AG04449 (cell line): ENCODE data around the gene MOCS1.

Experiments used
- CTCF ChIA-PET: fragments of 350-600 bp; formaldehyde crosslinking; extraction: SDS; loops from one replicate; lab custom pipeline; 2021; ENCODE audit warnings: antibody characterized with exemption; lab: Yijun Ruan, JAX
- POLR2A ChIA-PET: fragments of 400-600, 350-600 bp; formaldehyde crosslinking; extraction: SDS; loops from one replicate; lab custom pipeline; 2020; ENCODE audit warnings: antibody characterized with exemption, inconsistent platforms; lab: Yijun Ruan, JAX
- DNase-seq: peaks from one replicate; pipeline ENCODE4 v3.0.0-alpha.2; 2010; ENCODE audit warnings: low read depth, low spot score
- H3K4me3 ChIP-seq: 2 replicates; pipeline ENCODE4 v1.5.1; 2011; ENCODE audit warnings: low read depth, mild to moderate bottlenecking, control low read depth, low read length
- TF ChIP-seq, protein P1 (sequence below): IDR thresholded peaks from one replicate; pipeline ENCODE4 v1.5.1; 2011; ENCODE audit warnings: mild to moderate bottlenecking, moderate library complexity, low read length, control low read depth, inconsistent platforms; ENCODE audit not compliant: insufficient read depth; ENCODE audit errors: missing control alignments

MOCS1 gene

DNA sequence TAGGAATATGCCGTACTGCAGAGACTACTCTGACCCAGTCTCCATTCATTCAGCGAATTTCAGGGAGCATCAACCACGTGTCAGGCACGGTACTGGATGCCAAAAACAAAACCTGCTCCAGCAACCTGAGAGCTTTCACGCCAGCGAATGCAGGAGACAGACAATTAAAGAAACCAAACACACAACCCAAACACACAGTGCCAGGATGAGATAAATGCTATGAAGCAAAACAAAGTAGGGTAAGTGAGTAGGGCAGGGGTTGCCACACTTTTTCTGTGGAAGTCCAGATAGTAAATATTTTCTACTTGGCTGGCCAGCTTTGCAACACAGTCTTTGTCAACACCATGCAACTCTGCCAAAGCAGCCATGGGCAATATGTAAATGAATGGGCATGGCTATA, 10.0 kb downstream of the MOCS1 start:
- TF ChIP-seq, protein P1, sequence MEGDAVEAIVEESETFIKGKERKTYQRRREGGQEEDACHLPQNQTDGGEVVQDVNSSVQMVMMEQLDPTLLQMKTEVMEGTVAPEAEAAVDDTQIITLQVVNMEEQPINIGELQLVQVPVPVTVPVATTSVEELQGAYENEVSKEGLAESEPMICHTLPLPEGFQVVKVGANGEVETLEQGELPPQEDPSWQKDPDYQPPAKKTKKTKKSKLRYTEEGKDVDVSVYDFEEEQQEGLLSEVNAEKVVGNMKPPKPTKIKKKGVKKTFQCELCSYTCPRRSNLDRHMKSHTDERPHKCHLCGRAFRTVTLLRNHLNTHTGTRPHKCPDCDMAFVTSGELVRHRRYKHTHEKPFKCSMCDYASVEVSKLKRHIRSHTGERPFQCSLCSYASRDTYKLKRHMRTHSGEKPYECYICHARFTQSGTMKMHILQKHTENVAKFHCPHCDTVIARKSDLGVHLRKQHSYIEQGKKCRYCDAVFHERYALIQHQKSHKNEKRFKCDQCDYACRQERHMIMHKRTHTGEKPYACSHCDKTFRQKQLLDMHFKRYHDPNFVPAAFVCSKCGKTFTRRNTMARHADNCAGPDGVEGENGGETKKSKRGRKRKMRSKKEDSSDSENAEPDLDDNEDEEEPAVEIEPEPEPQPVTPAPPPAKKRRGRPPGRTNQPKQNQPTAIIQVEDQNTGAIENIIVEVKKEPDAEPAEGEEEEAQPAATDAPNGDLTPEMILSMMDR: no peak
- CTCF ChIA-PET: interaction anchor here (1.1 to 1.3 kb wide), 2 partner anchors 10 to 562 kb away, joined by 3 to 4 read pairs; partner anchors contain the start of gene MOCS1
- no peak for DNase-seq
- POLR2A ChIA-PET: no interaction called here
- H3K4me3 ChIP-seq: no peak overlapping the region

DNA sequence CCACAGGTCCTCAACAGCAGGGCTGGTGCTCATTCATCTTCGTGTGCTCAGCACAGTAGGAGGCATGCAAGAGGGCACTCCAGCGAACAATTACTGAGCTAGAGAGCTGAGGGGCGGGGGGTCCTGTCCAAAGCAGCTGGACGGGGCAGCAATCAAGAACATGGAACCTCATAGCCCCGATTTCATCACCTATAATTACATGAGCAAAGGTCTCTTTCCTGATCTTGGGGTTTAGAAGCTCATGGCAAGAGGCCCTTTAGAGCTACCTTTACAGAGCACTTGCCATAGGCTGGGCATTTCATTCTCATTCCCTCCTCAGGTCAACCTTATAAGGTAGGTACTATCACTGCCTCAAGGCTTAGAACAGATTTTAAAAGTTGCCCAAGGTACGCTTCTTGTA, 10.4 kb downstream of the MOCS1 start:
- no peak overlapping the region for H3K4me3 ChIP-seq
- no peak for DNase-seq
- CTCF ChIA-PET: interaction anchor here (1.1 to 1.3 kb wide), 2 partner anchors 10 to 562 kb away, joined by 3 to 4 read pairs; partner anchors contain the start of gene MOCS1
- TF ChIP-seq, protein P1: no peak
- POLR2A ChIA-PET: no interaction called here

DNA sequence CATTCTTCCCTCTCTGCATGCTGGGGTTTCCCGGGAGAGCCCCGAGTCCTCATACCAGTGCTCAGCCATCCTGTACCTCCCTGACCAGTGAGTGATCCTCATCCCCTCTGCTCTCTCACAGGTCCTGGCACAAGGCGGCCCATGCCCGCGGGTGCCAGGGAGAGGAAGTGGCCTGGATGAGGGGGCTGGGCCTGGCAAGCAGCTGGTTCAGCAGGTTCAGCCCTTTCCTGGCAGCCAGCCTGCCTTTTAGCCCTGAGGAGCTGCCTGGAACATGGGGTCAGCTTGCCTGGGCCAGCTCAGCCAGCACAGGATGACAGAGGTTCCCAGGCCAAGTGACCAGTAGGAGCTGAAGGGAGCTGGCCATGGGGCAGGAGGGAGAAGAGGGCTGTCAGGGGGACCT, 10.9 kb downstream of the MOCS1 start:
- no peak overlapping the region for H3K4me3 ChIP-seq
- no peak for DNase-seq
- ChIA-PET POLR2A (no interaction called here), CTCF (interaction anchor here (1.3 kb wide), 1 partner anchor 561 kb away, joined by 3 read pairs; no protein-coding TSS in a partner anchor)
- TF ChIP-seq, protein P1: no peak

DNA sequence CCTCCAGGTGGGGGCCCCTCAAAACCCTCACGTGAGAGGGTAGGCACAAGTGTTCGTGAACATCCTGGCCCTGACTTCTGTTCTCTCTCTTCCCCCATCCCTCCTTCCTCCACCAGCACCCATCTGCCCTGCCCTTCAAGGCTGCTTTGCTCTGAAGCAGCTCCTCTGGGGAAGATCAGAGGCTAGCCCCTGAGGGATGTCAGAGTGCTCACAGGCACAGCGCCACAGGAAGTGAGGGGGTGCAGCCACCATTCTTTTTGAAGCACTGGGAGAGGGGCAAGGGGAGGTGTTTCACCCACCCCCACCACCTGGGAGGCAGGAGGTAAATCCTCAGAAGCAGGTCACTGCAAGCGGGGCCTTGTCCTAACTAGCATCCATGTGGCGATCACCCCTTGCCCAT, 11.4 kb downstream of the MOCS1 start:
- no peak for DNase-seq
- no peak overlapping the region for H3K4me3 ChIP-seq
- ChIA-PET CTCF (interaction anchor here (1.7 kb wide), 1 partner anchor 30 kb away, joined by 6 read pairs; no protein-coding TSS in a partner anchor), POLR2A (no interaction called here)
- TF ChIP-seq, protein P1: no peak

DNA sequence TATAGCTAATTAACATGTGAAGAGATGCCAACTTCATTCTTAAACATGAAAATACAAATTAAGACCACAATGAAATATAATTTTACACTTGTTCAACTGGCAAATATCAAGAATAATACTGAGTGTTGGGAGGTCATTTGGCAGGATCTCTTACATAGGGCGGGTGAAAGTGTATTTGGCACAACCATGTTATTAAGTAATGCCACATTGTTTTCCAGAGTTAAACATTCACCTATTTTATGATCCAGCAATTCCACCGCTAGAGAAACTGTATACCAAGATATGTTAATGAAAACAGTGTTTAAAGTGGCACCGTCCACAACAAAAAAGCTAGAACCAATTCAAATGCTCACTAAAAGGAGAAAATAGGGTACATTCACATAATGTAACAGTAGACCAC, 14.1 kb downstream of the MOCS1 start:
- H3K4me3 ChIP-seq: no peak overlapping the region
- CTCF ChIA-PET: no interaction called here
- DNase-seq: no peak
- POLR2A ChIA-PET: no interaction called here
- TF ChIP-seq, protein P1: no peak

DNA sequence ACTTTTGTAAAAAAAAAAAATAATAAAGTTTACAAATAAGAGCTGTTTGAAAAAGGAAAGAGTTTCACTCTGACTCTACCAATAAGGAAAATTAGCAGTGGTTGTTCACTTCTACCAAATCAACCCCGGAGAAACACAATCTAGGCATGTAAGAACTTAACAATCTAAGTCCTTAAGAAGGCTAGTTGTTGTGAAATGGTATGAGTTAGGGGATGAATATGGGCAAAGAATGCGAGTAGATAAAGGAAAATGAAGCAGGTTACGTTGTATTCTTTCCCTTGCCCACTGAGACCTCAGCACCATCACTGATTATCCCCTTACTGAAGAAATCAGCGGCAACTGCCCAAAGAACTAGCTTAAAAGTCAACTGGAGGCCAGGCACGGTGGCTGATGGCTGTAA, 15.4 kb downstream of the MOCS1 start:
- no peak for DNase-seq
- ChIA-PET POLR2A (no interaction called here), CTCF (no interaction called here)

More for the DNA sequence above, 15.4 kb downstream of the MOCS1 start:
- H3K4me3 ChIP-seq: no peak overlapping the region
- TF ChIP-seq, protein P1: no peak
